ENCODE measurements around the gene PDCD1LG2. TPM values are rescaled to one million over a fixed set of nuclear protein-coding genes. Genes with fewer than 3 reads are reported as not detected.

The PDCD1LG2 gene
- total and polyA plus RNA-seq, 8 donors = 0.18 to 2.3 (median 0.87) TPM; not detected in 2

GRCh38 chr9:5608298-5609225, 98.2 kb downstream of the PDCD1LG2 start:
- WGBS, 5 donors = 34 to 54% (median 38%) methylated on average over 6 of the region's 6 CpGs
- Histone ChIP-seq H3K9me3 (no peaks in the 10 kb centered on the region), H3K4me1 (peaks cover 3 to 15% (median 8%) of the 10 kb centered on the region in 4 donors), H3K27ac (peak overlapping the region in 4 of 5 donors; percentile 49 to 71 (median 53)), H3K27me3 (no peaks in the 10 kb centered on the region), H3K4me3 (peak overlapping the region; percentile 26 to 38 (median 34)), H3K36me3 (no peaks in the 10 kb centered on the region)
- intact Hi-C loops (cut with DNase I; ENCODE audit: low total_unique reads) = no loop called here
- no peak for TF ChIP-seq CTCF (IDR thresholded peaks at IDR 0.05)
- no peak for DNase-seq

- Histone ChIP-seq H3K36me3 (no peaks in the 10 kb centered on the region), H3K27ac (peak overlapping the region in 3 of 5 donors; percentile 49 to 71 (median 52)), H3K27me3 (no peaks in the 10 kb centered on the region), H3K4me1 (peaks cover 3 to 15% (median 8%) of the 10 kb centered on the region in 4 donors), H3K4me3 (peak overlapping the region in 3 of 4 donors; percentile 31 to 38 (median 37)), H3K9me3 (no peaks in the 10 kb centered on the region)
- no peak for DNase-seq
- no peak for TF ChIP-seq POLR2AphosphoS5 (IDR thresholded peaks at IDR 0.05)
- TF ChIP-seq POLR2A (IDR thresholded peaks at IDR 0.05) = no peak
- no peak for TF ChIP-seq EP300 (IDR thresholded peaks at IDR 0.05)
- no peak for TF ChIP-seq CTCF (IDR thresholded peaks at IDR 0.05)
- 54 to 82% (median 63%) methylated on average over 3 of the region's 3 CpGs for WGBS, 5 donors
- intact Hi-C loops (cut with DNase I; ENCODE audit: low total_unique reads) = no loop called here
Observed at GRCh38 chr9:5609226-5609596, 98.9 kb downstream of the PDCD1LG2 start.

- Histone ChIP-seq H3K4me1 (peaks cover 3 to 15% (median 8%) of the 10 kb centered on the region in 4 donors), H3K27ac (no peak overlapping the region), H3K4me3 (no peak overlapping the region), H3K9me3 (no peaks in the 10 kb centered on the region), H3K36me3 (no peaks in the 10 kb centered on the region), H3K27me3 (no peaks in the 10 kb centered on the region)
- intact Hi-C loops (cut with DNase I; ENCODE audit: low total_unique reads) = no loop called here
- 46 to 75% (median 68%) methylated on average over 2 of the region's 2 CpGs for WGBS, 5 donors
- no peak for DNase-seq
- TF ChIP-seq POLR2A (IDR thresholded peaks at IDR 0.05) (no peak), POLR2AphosphoS5 (IDR thresholded peaks at IDR 0.05) (no peak), EP300 (IDR thresholded peaks at IDR 0.05) (no peak), CTCF (IDR thresholded peaks at IDR 0.05) (no peak)
Observed at GRCh38 chr9:5610491-5610890, 100.2 kb downstream of the PDCD1LG2 start.

- H3K9me3 ChIP-seq = no peaks in the 10 kb centered on the region
- no peak for DNase-seq
- H3K36me3 ChIP-seq = no peaks in the 10 kb centered on the region
- TF ChIP-seq POLR2A (IDR thresholded peaks at IDR 0.05) (no peak), EP300 (IDR thresholded peaks at IDR 0.05) (no peak), POLR2AphosphoS5 (IDR thresholded peaks at IDR 0.05) (no peak), CTCF (IDR thresholded peaks at IDR 0.05) (no peak)
- H3K4me3 ChIP-seq = no peak overlapping the region
- no peaks in the 10 kb centered on the region for H3K27me3 ChIP-seq
- WGBS, 5 donors = 76 to 86% (median 81%) methylated on average over 6 of the region's 6 CpGs
- no peak overlapping the region for H3K27ac ChIP-seq
- H3K4me1 ChIP-seq = peaks cover 3 to 15% (median 8%) of the 10 kb centered on the region in 4 donors
- intact Hi-C loops (cut with DNase I; ENCODE audit: low total_unique reads) = no loop called here
Observed at GRCh38 chr9:5611321-5612184, 101.2 kb downstream of the PDCD1LG2 start.

Measured in stomach (tissue), 9 donors.